GM18520 (cell line): Measurements from ENCODE around the gene KIF11.
A peak's percentile ranks its signal among the peaks of the same experiment; 100 is the strongest.
"Not testable (repeated sequence)": the region's sequence is repeated elsewhere in the genome, so short reads cannot be mapped to it uniquely, and the experiment has no call there.

Source experiments
- ATAC-seq: cut with Tn5 transposase; IDR thresholded peaks from one replicate; pipeline ENCODE4 v1.9.1; 2021; ENCODE audit not compliant: unreplicated experiment

Gene KIF11

GRCh38 chr10:92592761-92593618 is at the start of gene KIF11:
Gene KIF11 (plus strand): TSS chr10:92593130. CDS start chr10:92593376, 246 bp downstream.
- ATAC-seq: peak; percentile 71

DNA sequence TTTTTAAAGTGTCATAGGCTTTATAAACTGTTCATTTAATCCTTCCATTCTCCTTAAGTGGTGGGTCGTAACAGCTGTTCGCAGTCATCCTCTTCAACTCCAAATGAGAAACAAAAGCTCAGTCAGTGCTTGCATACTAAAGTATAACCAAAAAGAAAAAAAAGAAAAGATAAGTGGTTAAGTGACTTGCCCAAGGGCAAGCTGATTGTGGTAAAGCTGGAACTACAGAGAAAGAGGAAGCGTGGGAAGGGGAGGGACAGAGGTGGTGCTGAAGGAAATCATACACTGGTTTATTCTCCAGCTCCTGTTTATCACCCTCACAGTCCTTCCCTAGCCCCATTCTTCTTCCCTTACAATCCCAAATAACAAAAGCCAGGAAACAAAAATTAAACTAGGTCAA is 48.6 kb upstream of the KIF11 start:
- no peak for ATAC-seq

- no peak for ATAC-seq
Measured at GRCh38 chr10:92545556-92545955, 47.4 kb upstream of the KIF11 start.

GRCh38 chr10:92547676-92548075 is 45.3 kb upstream of the KIF11 start:
- no peak for ATAC-seq

DNA sequence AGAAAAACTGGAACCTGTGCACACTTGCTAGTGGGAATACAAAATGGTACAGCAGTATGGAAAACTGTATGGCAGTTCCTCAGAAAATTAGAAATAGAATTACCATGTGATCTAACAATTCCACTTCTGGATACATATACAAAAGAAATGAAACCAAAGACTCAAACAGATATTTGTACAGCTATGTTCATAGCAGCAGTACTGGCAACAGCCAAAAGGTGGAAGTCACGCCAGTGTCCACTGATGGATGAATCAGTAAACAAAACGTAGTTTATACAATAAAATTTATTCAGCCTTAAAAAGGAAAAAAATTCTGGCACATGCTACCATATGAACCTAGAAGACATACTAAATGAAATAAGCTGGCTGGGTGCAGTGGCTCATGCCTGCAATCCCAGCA is 42.0 kb upstream of the KIF11 start:
- no peak for ATAC-seq

GRCh38 chr10:92552310-92552709 is 40.6 kb upstream of the KIF11 start:
- no peak for ATAC-seq

GRCh38 chr10:92553959-92554358 is 39.0 kb upstream of the KIF11 start:
- no peak for ATAC-seq

- ATAC-seq: no peak
Measured at GRCh38 chr10:92559046-92559445, 33.9 kb upstream of the KIF11 start.

DNA sequence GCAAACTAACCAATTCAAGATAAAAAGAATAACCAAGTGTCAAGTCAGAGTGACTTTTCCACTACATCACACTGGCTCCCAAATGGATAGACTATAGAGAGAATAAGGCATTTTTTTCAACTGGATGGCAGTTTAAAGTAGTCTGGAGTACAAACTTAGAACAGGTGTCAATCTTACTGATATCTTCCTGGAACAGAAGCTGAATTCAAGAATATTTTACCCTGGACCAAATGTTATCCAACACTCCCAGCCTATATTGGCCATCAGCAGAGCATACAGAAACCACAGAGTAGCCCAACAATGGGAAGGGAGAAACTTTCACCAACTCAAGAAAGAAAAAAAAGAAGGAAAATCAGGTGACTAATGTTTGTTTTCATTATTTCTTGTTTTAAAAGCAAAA is 30.5 kb upstream of the KIF11 start:
- no peak for ATAC-seq

DNA sequence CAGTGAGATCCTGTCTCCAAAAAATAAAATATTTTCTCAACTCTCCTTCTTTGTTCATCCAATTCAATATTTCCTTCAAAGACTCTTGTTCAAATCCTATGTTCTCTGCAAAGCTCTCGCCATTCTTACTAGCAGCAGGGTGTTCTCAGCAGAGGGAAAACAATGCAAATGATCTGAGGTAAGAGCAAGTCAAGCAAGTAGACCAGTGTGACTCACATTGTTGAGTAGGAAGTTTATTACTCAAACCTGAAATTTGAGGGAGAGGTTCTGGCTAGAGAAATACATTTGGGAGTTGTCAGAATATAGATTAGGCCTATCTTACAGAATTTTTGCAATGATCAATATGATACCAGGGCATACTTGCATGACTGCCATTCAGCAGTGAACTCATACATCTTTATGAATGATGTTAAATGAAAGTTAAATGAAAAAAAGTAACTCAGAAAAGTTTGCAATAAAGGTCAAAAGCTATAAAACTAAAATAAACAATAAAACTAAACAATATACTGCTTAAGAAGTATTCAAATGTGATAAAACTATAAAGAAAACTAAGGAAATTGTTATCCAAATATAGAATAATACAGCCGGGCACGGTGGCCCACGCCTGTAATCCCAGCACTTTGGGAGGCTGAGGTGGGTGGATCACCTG is 24.9 kb upstream of the KIF11 start:
- no peak for ATAC-seq

DNA sequence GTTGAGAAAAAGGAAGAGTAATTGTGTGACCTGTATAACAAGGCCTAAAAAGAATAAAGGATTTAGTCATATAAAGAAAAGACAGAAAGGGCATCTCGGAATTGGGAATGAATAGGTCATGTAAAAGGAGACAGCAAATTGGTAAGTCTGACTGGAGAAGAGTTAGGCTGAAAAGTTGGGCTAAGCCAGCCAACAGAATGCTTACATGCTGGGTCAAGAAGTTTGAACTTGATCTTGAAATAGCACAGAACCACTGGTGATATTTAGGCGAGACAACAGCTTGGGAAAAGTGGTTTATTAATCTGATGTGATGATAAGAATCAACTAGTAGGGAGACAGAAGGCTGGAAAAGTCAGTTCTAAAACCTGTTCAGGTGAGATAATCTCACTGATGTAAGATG is 23.9 kb upstream of the KIF11 start:
- ATAC-seq: no peak

GRCh38 chr10:92569663-92570062 is 23.3 kb upstream of the KIF11 start:
- ATAC-seq: not testable (repeated sequence)

DNA sequence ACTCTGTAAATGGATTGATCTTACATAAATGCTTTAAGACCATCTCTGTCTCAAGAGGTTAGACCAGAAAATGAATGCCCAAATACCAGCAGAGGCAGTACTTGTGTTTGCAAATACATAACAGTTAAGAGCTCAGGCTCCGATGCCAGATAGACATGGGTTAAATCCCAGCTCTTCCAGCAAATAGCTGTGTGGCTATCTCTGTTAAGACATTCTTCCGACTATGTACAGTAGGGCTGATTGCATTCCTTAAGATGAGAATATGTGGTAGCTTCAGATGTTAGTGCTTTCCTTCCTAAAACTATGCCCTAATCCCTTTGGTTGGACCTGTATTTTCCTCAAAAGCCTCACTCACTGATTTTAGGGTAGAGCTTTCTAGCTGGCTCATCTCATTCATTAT is 21.3 kb upstream of the KIF11 start:
- ATAC-seq: no peak

GRCh38 chr10:92572362-92573090 is 20.4 kb upstream of the KIF11 start:
- no peak for ATAC-seq

- ATAC-seq: peak; percentile 26
Measured at GRCh38 chr10:92573091-92573797, 19.7 kb upstream of the KIF11 start.

DNA sequence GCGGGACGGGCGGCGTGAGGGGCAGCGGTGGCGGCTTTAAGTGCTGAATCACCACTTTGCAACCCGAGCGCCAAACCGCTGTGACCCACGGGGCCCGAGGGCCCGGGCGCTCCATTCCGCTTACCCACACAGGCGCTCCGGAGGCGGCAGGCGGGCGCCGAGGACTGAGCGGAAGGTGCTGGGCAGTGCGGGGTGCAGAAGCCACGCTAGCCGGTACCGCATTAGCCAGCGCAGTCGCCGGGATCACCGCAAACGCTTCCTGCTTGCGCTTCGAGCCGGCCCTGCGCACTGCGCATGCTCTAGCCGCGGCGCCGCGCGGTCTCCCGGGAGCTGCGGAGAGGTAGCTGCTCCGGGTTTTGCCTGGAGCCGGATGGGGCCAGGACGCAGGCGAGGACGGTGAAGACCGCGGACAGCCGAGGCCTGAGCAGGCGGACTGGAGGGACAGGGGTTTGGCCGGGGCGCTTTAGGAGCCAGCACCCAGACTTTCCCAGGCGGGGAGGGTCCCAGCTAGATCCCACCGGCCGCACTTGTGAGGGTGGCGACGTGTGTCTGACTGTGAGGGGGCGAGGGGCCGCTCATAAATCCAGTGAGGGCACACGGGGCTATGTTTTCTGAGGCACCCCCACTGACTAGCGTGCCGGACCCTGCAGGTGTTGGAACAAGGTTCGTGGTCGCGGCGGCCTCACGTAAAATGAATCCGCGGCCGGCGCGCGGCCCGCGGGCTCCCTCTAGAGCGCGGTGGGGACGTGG is 19.0 kb upstream of the KIF11 start, which contains the start of gene IDE:
Gene IDE, minus strand, starts transcription at position 296 of the 750 bp plus-strand sequence. Its CDS starts 74 bp downstream, at position 222.
- peak; percentile 52 for ATAC-seq

- no peak for ATAC-seq
Measured at GRCh38 chr10:92574548-92575261, 18.2 kb upstream of the KIF11 start.

GRCh38 chr10:92575961-92576360 is 17.0 kb upstream of the KIF11 start:
- no peak for ATAC-seq

DNA sequence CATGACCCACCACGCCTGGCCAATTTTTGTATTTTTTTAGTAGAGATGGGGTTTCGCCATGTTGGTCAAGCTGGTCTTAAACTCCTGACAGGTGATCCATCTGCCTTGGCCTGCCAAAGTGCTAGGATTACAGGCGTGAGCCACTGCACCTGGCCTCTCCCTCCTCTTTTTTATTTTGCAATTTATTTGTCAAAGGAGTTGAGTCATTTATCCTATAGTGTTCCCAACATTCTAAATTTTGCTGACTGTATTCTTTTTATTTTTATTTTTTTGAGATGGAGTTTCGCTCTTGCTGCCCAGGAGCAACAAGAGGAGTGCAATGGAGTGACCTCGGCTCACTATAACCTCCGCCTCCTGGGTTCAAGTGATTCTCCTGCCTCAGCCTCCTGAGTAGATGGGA is 10.6 kb upstream of the KIF11 start:
- not testable (repeated sequence) for ATAC-seq
